Panc1 (cell line): ENCODE results near the gene HOXA4. TPM values are rescaled to one million over a fixed set of nuclear protein-coding genes. Genes with fewer than 3 reads are reported as not detected.

Experiments
- ATAC-seq: fragments of 200-7000 bp; cut with Tn5 transposase; 2 replicates; pipeline ENCODE4 v1.9.1; 2020; ENCODE audit warnings: mild to moderate bottlenecking, moderate library complexity
- BruUV-seq: library from RNA; stranded (reverse); fragments of 400-500 nt; replicated peaks from 2 replicates; lab custom pipeline; 2021; lab: Mats Ljungman, UMichigan
- CTCF ChIA-PET: fragments of 300-600 bp; sonication (Branson Sonifier 250); formaldehyde crosslinking; loops from one replicate; lab custom pipeline; 2022; ENCODE audit warnings: antibody characterized with exemption; lab: Charles Lee
- POLR2A ChIA-PET: fragments of 300-600 bp; sonication (Branson Sonifier 250); formaldehyde crosslinking; loops from one replicate; lab custom pipeline; 2022; ENCODE audit warnings: antibody characterized with exemption; lab: Charles Lee
- DNase-seq: peaks from one replicate; pipeline ENCODE4 v3.0.0-alpha.2; 2010; ENCODE audit warnings: low read depth, low spot score
- H3K27ac ChIP-seq: 2 replicates; pipeline ENCODE4 v1.5.1; 2011; ENCODE audit warnings: mild to moderate bottlenecking, low read length, inconsistent platforms
- H3K27me3 ChIP-seq: fragments of 200-500 bp; sonication (Bioruptor generic); 2 replicates; pipeline ENCODE4 v1.6.0; 2014; ENCODE audit warnings: low read length, inconsistent platforms; ENCODE audit not compliant: control insufficient read depth, insufficient read depth
- H3K36me3 ChIP-seq: fragments of 200-500 bp; sonication (Bioruptor generic); 2 replicates; pipeline ENCODE4 v1.5.1; 2014; ENCODE audit warnings: inconsistent platforms, mild to moderate bottlenecking, low read length, moderate library complexity; ENCODE audit not compliant: control insufficient read depth, insufficient read depth
- H3K4me1 ChIP-seq: 2 replicates; pipeline ENCODE4 v1.5.1; 2011; ENCODE audit warnings: inconsistent platforms, mild to moderate bottlenecking, low read length, moderate library complexity; ENCODE audit not compliant: control insufficient read depth, insufficient read depth
- H3K4me3 ChIP-seq, 2 experiments: 2 replicates each; pipeline ENCODE4 v1.5.1; 2011 to 2012; ENCODE audit warnings: low read depth in 2 of 2, low read length in 2 of 2, mild to moderate bottlenecking in 2 of 2, inconsistent platforms in 1 of 2, moderate library complexity in 1 of 2
- H3K9me3 ChIP-seq: fragments of 200-500 bp; sonication (Bioruptor generic); 2 replicates; pipeline ENCODE4 v1.5.1; 2014; ENCODE audit warnings: low read depth, mild to moderate bottlenecking, inconsistent platforms, low read length, moderate library complexity; ENCODE audit not compliant: control insufficient read depth, insufficient read depth
- CTCF ChIP-seq: fragments of 450-650 bp; IDR thresholded peaks from 2 replicates; pipeline ENCODE4 v1.5.1; 2017; ENCODE audit warnings: mild to moderate bottlenecking
- POLR2AphosphoS5 ChIP-seq: IDR thresholded peaks from 2 replicates; pipeline ENCODE4 v1.6.1; 2012; ENCODE audit warnings: mild to moderate bottlenecking, low read depth, low read length, moderate library complexity
- REST ChIP-seq, 2 experiments: IDR thresholded peaks; 2 replicates each; pipeline ENCODE4 v1.6.1; 2011 to 2012; ENCODE audit warnings: low read depth in 2 of 2, control low read depth in 1 of 2, low read length in 1 of 2, mild to moderate bottlenecking in 1 of 2, moderate library complexity in 1 of 2; ENCODE audit not compliant: insufficient read depth in 1 of 2
- SIN3A ChIP-seq: IDR thresholded peaks from 2 replicates; pipeline ENCODE4 v1.6.1; 2012; ENCODE audit warnings: low read depth, mild to moderate bottlenecking, low read length, moderate library complexity, borderline replicate concordance; ENCODE audit not compliant: insufficient read depth
- TCF7L2 ChIP-seq: IDR thresholded peaks from 2 replicates; pipeline ENCODE4 v1.6.1; 2011; ENCODE audit warnings: mild to moderate bottlenecking, low read depth, low read length, inconsistent platforms
- in situ Hi-C: cut with HindIII; loops from 2 replicates; pipeline ENCODE4 v1.10.0; 2016; ENCODE audit warnings: low sequenced_read_pairs, low pct_unique_long_range_greater_than_20kb
- intact Hi-C: fragments of 100-400 bp; cut with micrococcal nuclease; formaldehyde crosslinking; loops from one replicate; pipeline ENCODE4 v1.10.0; 2022; ENCODE audit not compliant: unreplicated experiment
- total RNA-seq: library from RNA; stranded (reverse); gene quantifications from one replicate; pipeline ENCODE4 v1.2.1, GENCODE V29; 2021; ENCODE audit not compliant: unreplicated experiment

Gene HOXA4
- total RNA-seq, 1 experiment from 2014 or later = 0.39 TPM

DNA sequence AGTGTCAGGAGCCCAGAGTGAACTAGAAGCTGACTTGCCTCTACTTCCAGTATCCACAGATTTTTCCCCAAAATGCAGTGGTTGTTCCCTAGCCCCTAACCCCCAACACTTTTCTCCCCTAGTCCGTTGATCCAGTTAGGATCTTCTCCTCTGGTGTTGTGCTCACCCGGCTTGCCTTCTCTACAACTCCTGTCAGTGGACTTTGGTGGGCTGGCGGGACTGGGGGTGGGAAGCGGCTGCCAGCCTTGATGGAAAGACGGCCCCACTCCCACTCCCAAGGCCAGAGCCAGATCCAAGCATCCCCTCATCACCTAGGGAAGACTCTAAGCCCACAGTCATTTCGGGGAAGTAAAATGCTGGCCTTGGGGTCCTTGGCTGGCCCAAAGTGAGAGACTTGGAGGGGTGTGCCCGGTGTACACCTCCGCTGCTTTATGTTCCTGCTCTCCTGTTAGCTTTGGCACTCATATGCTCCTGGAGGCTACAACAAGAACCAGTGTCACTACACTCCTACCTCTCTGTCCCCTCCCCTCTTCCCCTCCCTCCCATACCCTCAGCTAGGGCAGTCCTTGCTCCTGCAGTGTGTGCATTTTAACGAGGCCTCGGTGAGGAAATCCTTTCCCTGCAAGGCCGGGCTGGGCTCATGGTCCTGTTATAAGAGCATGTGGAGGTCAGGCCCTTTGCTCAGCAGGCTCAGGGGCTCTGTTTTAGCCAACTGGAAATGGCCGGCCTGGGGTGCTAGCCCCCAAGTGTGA, 44.5 kb upstream of the HOXA4 start:
- POLR2A ChIA-PET = no interaction called here
- DNase-seq = no peak
- H3K9me3 ChIP-seq = no peaks in the 10 kb centered on the region
- no peak for ATAC-seq
- no peak overlapping the region for H3K27ac ChIP-seq
- peaks cover 11% of the 10 kb centered on the region; the same call in 1 of the 2 replicates for H3K4me1 ChIP-seq
- no peak overlapping the region for H3K4me3 ChIP-seq
- H3K27me3 ChIP-seq = no peaks in the 10 kb centered on the region
- in situ Hi-C loops (no loop called here), intact Hi-C loops (no loop called here)
- CTCF ChIA-PET = no interaction called here
- H3K36me3 ChIP-seq = no peaks in the 10 kb centered on the region
- no peak for TF ChIP-seq CTCF
- no peak for TF ChIP-seq SIN3A
- TF ChIP-seq POLR2AphosphoS5 = no peak
- no peak for TF ChIP-seq TCF7L2
- TF ChIP-seq REST (IDR thresholded peaks at IDR 0.05; ENCODE audit: insufficient read depth in 1 of 2, low read depth in 2 of 2, low read length in 1 of 2) = no peak
- no TSS peak for BruUV-seq

DNA sequence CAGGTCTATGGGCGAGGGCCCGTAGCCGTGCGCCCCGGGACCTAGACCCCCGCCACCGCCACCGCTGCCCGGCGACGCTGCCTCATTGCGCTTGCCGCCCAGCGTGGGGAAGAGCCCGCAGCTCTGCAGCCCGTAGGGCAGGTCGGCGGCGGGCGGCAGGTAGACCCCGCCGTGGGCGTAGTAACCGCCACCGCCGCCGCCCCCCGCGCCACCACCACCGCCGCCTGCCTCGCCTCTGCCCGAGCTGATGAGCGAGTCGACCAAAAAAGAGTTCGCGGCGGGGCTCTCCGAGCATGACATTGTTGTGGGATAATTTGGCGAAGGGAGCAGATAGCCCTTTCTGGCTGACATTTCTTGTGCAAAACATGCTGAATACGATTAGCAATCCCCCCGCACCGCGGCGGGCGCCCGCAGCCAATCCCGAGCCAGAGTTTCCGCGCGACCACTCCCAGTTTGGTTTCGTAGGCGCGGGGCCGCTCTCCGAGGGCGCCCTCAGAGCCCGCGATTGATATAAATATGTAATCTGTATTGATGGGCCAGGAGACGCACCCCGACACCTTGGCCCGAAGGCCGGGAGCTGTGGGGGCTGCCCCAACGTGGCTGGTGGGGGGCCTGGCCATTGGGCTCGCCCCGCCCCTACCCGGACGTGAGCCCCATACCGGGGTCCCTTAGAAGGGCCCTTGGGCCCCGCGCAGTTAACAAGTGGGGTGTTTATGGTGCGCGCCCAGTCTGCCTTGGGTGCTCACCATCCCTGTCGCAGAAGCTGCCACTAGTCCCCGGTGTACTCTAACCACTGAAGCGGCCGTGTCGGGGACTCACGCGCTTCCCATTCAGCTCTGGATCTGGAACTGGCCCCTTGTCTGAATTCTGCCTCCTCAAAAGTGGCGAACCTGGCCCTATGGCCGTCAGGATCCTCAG, 43.7 kb upstream of the HOXA4 start, which contains the start of gene HOXA10:
TSS of gene HOXA10 (minus strand) at position 365 of the 918 bp plus-strand sequence. CDS start at position 351, 14 bp downstream.
- Histone ChIP-seq H3K4me3 (no peak within 1 kb of the TSS), H3K9me3 (no peaks in the 10 kb centered on the region), H3K4me1 (peaks cover 7% of the 10 kb centered on the region; the same call in 1 of the 2 replicates), H3K27ac (no peak within 1 kb of the TSS), H3K36me3 (no peaks in the 10 kb centered on the region), H3K27me3 (no peaks in the 10 kb centered on the region)
- ChIA-PET POLR2A (no interaction called here), CTCF (no interaction called here)
- TF ChIP-seq SIN3A (no peak), POLR2AphosphoS5 (no peak), REST (IDR thresholded peaks at IDR 0.05; ENCODE audit: insufficient read depth in 1 of 2, low read depth in 2 of 2, low read length in 1 of 2) (no peak), TCF7L2 (no peak), CTCF (no peak)
- intact Hi-C loops (no loop called here), in situ Hi-C loops (no loop called here)
- no peak for DNase-seq
- no peak for ATAC-seq
- no TSS peak for BruUV-seq
